Adipocyte (in vitro differentiated cells): ENCODE measurements around the gene OPRM1.
A peak's percentile ranks its signal among the peaks of the same experiment; 100 is the strongest.

ENCODE experiments used
- DNase-seq: peaks from one replicate; pipeline ENCODE4 v3.0.0-alpha.2; 2015; ENCODE audit warnings: low read depth
- H3K27me3 ChIP-seq: replicated peaks from 2 replicates; pipeline ENCODE4 v1.7.0; 2013; ENCODE audit warnings: mild to moderate bottlenecking, low read length, moderate library complexity; ENCODE audit not compliant: control insufficient read depth, insufficient read depth
- H3K36me3 ChIP-seq: 2 replicates; pipeline ENCODE4 v1.7.0; 2013; ENCODE audit warnings: low read length, mild to moderate bottlenecking, moderate library complexity; ENCODE audit not compliant: control insufficient read depth, insufficient read depth, severe bottlenecking
- H3K4me1 ChIP-seq: 2 replicates; pipeline ENCODE4 v1.7.0; 2013; ENCODE audit warnings: mild to moderate bottlenecking, low read length, moderate library complexity; ENCODE audit not compliant: control insufficient read depth, insufficient read depth
- H3K4me3 ChIP-seq: 2 replicates; pipeline ENCODE4 v1.7.0; 2013; ENCODE audit warnings: mild to moderate bottlenecking, low read length, moderate library complexity
- H3K9ac ChIP-seq: 2 replicates; pipeline ENCODE4 v1.7.0; 2013; ENCODE audit warnings: mild to moderate bottlenecking, low read length, moderate library complexity
- H3K9me3 ChIP-seq: 2 replicates; pipeline ENCODE4 v1.7.0; 2013; ENCODE audit warnings: mild to moderate bottlenecking, low read length, moderate library complexity; ENCODE audit not compliant: control insufficient read depth

The OPRM1 gene

DNA sequence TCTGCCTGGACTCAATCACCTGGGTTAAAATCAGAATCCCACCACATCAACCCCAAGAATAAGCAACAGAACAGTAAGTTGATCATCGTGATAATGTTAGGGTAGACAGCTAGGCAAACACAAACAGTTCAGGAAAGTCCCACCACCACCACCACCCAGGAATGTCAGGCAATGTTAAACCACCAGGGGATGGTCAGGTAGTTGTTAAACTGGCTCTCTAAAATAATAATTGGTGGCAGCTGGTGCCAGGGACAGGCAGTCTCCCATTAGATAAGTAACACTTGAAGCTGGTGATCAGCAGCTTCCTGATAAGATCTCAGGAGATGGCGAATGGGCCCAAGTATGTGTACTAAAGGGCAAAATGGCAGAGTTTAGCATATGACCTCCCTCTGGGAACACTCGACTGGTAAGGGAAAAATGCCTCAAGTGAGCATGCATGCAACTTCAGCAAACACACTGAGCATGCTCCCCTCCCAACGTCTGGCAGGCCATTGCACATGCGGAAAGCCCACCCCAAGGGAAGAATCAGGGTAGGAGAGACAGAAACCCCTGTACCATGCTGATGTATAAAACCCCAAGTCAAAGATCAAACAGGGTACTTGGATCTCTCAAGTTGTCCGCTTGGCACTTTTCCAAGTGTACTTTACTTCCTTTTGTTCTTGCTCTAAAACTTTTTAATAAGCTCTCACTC, 250.9 kb downstream of the OPRM1 start:
- Histone ChIP-seq H3K4me1 (peaks cover 7% of the 10 kb centered on the region), H3K9me3 (no peaks in the 10 kb centered on the region), H3K27me3 (no peaks in the 10 kb centered on the region), H3K9ac (no peak overlapping the region), H3K4me3 (no peak overlapping the region), H3K36me3 (no peaks in the 10 kb centered on the region)
- DNase-seq = no peak

DNA sequence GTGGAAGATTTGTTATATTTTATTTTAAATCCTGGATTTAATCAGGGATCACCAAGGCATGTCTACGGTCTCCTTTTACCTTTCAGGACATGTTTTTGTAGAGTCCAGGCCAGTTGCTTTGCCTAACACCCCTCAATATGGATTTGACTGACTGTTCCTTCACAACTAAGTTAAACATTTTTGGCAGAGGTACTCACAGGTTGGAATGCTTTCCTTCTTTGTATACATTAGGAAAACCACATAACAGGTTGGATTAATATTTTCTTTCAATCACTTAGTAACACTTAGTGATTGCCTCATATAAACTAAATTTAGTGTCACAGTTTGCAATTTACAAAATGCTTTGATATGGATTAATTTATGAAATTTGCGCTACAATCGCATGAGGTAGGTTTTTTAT, 253.0 kb downstream of the OPRM1 start:
- H3K9ac ChIP-seq = no peak overlapping the region
- peaks cover 8% of the 10 kb centered on the region for H3K4me1 ChIP-seq
- no peaks in the 10 kb centered on the region for H3K9me3 ChIP-seq
- H3K36me3 ChIP-seq = no peaks in the 10 kb centered on the region
- no peaks in the 10 kb centered on the region for H3K27me3 ChIP-seq
- no peak overlapping the region for H3K4me3 ChIP-seq
- DNase-seq = no peak

DNA sequence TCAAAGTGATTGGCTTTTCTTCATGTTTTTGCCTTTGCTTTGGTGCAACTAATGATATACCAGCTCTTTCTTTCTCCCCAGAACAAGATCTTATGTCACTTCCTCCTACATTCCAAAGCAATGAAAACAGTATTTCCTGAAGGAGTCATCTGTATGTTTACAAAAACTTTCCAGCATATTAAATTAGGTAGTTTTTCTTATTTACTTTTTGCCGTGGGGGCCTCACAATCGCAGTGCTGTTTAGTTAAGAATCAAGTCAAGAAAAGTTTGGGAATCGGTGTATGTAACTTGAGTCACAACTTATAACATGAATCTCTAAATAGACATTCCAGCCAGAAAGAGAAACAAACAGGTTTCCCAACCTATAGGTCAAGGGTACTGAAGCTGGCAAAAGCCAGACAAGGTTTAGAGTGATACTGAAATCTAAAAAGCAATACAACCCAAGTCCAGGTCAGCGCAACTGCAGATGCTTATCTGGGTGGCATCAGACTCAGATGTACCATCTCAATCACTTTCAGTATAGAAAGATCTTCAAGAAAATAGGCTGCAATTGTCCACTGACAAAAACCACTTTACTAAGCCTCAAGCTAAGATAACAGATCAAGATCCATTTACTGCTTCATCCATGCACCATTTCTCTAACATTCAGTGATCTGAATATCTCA, 253.9 kb downstream of the OPRM1 start:
- Histone ChIP-seq H3K4me3 (no peak overlapping the region), H3K36me3 (no peaks in the 10 kb centered on the region), H3K9me3 (no peaks in the 10 kb centered on the region), H3K27me3 (no peaks in the 10 kb centered on the region), H3K9ac (no peak overlapping the region), H3K4me1 (peaks cover 17% of the 10 kb centered on the region)
- peak; percentile 68 for DNase-seq

DNA sequence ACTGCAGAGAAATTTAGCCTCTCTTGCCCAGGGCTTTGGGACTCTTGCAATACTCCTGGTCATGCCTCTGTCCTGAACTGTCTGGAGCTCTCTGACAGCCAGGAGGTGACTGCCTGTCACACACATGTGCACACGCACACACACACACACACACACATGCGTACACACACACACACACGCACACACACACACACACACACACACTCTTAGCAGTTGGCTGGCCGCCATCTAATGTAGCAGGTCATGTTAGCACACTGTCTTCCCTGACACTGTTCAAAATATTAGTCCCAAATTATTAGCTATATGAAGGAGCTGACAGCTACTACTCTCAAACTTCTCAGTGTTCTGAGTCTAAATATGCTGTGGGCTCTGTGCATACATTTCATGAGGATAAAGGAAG, 256.7 kb downstream of the OPRM1 start:
- Histone ChIP-seq H3K9me3 (no peaks in the 10 kb centered on the region), H3K36me3 (no peaks in the 10 kb centered on the region), H3K4me1 (peaks cover 23% of the 10 kb centered on the region), H3K27me3 (no peaks in the 10 kb centered on the region), H3K9ac (no peak overlapping the region), H3K4me3 (no peak overlapping the region)
- DNase-seq = no peak
